GM18951 (cell line): ENCODE results near the gene FLII.
A peak's percentile ranks its signal among the peaks of the same experiment; 100 is the strongest.
"Not testable (repeated sequence)": the region's sequence is repeated elsewhere in the genome, so short reads cannot be mapped to it uniquely, and the experiment has no call there.

Experiments
- POLR2A ChIP-seq: IDR thresholded peaks from 4 replicates; pipeline ENCODE4 v1.6.1; 2011; ENCODE audit warnings: mild to moderate bottlenecking; ENCODE audit not compliant: insufficient read length, insufficient read depth; ENCODE audit errors: extremely low read depth
- in situ Hi-C: fragments of 300-500 bp; cut with MboI; formaldehyde crosslinking; loops from one replicate; pipeline ENCODE4 v1.12.0; 2022; ENCODE audit warnings: low sequenced_read_pairs, mixed read lengths, inconsistent platforms; ENCODE audit not compliant: unreplicated experiment

The FLII gene

DNA sequence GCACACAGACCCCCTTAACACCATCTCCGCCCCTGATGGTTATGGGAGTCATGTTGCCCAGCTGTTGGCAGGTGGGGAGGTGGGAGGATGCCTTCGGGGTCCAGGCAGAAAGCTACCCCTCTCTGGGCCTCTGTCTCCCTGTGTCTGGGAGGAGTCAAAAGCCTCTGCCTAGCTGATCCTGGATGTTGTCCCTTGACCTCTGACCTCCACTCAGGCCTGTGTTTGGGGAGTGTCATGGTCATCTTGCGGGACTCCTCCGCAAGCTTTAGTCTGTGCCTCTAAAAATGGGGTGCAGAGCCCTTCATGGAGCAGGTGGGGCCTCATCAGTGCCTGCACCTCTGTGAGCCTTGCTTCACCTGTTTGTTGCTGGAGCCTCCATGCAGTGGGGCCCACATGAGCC, 29.3 kb downstream of the FLII start:
- in situ Hi-C loops: no loop called here
- TF ChIP-seq POLR2A: no peak

DNA sequence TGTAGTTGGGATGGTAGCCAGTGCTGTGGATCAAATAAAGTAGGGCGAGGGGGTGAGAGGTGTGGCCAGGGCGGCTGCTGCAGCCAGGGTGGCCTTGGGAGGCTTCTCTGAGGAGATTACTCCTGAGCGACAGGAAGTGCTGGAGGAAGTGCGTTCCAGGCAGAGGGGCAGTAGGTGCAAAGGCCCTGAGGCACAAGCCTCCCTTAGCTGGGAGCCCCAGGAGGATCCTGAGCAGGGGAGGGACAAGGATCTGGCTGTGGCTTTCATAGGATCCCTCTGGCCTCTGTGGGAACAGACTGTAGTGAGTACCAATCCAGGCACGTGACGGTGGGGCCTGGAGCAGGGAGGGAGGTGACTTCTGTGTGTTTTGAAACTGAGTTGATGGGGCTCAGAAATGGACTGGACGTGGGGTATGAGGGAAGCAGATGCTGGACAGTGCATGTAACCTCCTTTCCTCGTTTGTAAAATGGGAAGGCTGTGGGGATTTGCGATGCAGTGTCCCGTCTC, 30.3 kb downstream of the FLII start:
- in situ Hi-C loops: no loop called here
- no peak for TF ChIP-seq POLR2A

DNA sequence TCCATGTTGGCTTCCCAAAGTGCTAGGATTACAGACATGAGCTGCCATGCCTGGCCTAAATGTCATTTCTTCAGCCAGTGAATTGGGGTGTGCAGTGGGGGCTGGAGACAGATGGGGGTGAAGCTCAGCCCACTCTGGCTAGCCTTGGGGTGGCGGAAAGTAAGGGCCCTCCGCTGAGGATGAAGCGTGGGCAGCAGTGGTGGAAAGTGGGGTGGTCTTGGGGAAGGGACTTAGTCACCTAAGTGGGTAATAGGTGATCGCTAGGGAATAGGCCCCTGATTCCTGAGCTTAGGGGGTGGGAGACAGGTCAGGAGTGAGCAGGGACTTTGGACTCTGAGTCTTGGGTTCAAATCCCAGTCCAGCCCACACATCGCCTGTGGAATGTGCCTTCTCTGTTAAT, 30.9 kb downstream of the FLII start:
- no peak for TF ChIP-seq POLR2A
- in situ Hi-C loops: no loop called here

DNA sequence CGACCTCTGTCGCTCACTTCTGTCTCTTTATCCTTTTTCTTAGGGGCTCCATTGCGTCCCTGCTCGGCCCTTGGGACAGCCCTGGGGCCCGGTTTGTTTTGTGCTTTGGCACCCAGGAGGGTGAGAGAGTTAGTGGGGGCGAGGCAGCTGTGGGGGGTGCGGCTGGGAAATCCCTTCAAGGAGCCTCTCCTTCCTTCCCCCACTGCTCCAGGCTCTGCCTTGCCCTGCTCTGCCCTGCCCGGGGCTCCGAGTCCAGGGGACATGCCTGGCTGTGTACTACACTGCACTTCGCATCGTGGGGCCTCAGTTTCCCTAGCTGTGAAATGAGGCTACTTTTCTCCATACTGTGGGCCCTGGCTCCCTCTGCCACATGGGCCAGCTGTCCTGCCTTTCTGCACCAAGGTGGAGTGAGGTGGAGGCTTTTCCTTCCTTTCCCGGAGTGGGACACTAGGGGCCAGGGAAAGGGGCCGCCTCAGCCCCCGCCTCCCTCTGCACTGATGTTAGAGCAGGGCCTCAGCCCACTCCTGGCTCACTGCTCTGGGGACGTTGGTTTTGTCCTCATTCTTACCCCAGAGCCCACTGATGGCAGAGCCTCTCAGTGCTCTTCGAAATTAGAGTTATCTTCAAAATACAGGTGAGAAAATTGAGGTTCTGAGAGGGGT, 32.1 kb downstream of the FLII start:
- TF ChIP-seq POLR2A: no peak
- in situ Hi-C loops: no loop called here

DNA sequence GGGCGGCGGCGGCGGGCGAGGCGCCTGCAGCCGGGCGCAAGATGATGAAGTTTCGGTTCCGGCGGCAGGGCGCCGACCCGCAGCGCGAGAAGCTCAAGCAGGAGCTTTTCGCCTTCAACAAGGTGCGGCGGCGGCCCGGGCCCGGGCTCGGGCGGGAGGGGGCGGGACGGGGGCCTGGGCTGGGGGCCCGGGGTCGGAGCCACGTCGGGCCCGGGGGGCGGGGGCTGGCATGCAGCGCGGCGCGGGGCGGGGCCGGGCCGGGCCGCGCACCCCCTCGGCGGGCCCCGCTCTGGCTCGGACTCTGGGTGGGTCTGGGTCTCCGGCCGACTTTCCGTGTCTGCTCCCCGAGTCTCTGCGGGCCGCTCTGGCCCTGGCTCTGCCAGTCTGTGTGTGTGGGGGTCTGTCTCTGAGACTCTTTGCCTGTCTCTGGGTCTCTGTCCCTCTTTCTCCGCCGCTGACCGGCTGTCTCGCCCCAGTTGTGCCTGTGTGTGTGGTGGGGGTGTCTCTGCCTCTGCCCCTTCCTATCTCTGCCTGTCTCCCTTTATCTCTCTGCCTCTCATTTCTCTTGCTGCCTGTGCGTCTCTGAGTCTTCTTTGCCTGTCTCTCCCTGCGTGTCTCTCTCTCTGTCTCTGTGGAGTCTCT, 32.8 kb downstream of the FLII start:
- peak; percentile 39 for TF ChIP-seq POLR2A
- in situ Hi-C loops: no loop called here

DNA sequence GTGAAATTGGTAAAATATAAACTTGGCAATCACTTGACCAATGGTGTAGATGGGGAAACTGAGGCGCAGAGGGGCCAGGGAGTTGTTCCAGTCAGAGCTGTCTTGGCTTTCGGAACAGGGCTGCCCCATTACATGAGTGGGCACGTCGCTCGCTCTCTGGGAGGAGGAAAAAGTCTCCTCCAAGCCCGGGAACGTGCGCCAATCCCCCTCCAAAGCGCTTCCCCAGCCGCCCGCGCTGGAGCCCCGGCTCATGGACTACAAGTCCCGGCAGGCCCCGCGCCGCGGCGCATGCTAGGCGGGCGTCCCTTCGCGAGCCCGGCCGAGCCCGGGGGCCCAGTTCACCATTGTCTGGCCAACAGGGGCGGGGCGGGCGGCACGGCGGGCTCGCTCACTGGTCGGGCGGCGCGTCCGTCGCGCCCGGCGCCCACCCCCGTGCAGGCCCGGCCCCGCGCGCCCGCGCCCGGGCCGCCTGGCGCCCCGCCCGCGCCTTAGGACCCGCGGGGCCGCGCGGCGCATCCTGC, 33.4 kb downstream of the FLII start, which contains the start of gene LLGL1:
Gene LLGL1 (plus strand): TSS at position 515 of the 521 bp plus-strand sequence. CDS start 48 bp downstream, outside the sequence.
- in situ Hi-C loops: no loop called here
- TF ChIP-seq POLR2A: no peak

DNA sequence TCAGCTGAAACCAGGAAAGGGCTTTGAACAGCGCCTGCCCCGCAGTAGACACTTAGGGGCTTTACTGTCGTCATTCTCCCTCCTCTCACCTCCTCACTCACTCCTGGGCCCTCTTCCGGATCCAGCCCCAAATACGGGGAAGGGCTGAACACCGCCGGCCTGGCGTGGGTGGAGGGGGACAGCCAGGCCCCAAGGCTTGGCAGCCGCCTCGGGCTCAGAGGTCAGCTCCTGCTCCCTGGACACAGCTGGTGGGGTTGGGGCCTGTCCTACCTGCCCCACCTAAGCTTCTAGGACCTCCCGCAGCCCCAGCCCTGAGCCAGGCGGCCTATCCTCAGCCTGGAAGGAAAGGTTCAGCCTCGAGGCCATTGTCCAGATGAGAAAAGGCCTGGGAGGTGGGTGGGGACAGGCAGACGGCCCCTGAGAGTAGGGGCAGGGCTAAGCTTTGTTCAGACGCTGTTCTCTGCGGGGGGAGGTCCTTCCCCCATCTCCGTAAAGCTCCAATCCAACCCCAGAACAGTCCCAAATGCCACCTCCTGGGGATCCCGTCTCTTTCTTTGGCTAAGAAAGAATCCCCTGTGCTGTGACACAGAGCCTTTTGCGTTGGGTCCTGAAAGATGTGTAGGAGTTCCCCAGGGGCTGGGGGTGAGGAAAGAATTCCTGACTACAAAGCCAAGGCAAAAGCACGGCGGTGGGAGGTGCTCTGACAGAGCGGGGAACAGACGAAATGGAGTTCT, 34.0 kb downstream of the FLII start:
- no peak for TF ChIP-seq POLR2A
- in situ Hi-C loops: no loop called here

DNA sequence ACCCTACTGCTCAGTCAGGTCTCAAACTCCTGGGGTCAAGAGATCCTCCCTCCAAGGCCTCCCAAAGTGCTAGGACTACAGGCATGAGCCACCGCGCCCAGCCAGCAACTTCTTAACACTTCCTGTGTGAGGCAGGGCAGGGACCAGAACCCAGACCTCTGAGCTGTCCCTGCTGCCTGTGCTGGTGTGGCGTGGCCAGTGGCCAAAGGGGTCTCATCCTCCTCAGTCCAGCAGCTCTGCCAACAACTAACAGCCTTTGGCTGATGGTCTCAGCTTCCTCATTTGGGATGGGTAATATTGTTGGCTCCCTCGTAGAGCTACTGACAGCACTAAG, 34.5 kb downstream of the FLII start:
- in situ Hi-C loops: no loop called here
- no peak for TF ChIP-seq POLR2A

DNA sequence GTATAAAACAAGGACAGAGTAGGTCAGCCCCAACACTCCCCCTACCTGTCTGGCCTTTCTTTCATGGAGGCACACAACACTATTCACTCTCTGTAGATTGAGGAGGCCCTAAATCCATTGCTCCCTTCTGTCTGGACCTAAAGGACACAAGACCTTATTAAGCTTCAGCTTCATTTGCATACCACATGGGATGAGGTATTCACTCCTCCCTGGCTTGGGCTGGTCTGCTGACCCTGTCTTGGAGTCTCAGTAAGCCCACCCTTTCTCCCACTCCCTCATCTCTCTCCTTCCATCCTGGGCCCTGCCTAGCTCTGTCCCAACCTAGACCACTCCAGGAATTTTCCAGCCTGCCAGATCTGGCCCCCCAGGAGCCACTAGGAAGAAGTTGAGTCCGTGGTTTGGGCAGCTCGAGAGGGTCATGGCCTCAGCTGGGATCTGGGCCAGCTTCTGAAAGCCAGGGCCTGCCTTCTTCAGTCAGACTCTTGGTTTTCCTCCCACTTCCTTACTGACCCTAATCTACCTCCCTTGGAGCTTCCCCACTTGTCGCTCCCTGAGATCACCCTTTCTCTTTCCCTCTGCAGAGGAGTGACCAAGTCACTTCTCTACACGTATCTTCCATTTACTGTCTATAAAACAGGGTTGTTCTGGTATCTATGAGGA, 39.7 kb downstream of the FLII start:
- no peak for TF ChIP-seq POLR2A
- in situ Hi-C loops: no loop called here

DNA sequence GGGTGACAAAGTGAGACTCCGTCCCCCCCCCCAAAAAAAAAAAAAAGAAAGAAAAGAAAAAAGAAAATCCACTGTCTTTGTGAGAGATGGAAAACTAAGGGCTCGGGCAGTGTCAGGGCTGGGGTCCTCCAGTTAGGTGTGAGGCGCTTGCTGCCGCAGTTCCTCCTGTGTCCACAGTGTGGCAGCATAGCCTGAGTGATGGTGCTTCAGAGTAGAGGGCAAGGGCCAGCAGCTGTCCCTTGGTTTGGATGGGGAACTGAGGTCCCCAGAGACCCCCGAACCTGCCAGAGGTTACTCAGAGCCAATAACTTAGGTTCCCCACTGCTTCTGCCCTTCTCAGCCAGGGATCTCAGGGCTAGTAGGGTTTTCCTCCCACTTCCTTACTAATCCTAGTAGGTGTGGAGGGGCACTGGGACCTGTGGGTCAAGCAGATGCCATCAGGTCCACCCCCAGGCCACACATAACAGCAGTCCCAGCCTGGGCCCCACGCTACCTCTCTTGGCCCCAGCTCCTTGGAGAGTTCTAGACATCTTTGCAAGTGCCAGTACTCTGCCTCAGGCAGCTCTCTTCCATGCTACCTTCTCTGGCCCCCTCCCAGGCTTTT, 41.0 kb downstream of the FLII start:
- TF ChIP-seq POLR2A: no peak
- in situ Hi-C loops: no loop called here

DNA sequence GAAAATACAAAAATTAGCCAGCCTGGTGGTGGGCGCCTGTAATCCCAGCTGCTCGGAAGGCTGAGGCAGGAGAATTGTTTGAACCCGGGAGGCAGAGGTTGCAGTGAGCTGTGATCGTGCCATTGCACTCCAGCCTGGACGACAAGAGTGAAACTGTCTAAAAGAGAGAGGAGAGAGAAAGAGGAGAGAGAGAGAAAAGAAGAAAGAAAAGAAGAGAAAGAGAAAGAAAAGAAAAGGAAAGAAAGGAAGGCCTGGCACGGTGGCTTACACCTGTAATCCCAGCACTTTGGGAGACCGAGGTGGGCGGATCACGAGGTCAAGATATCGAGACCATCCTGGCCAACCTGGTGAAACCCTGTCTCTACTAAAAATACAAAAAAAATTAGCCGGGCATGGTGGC, 41.6 kb downstream of the FLII start:
- in situ Hi-C loops: not testable (repeated sequence)

DNA sequence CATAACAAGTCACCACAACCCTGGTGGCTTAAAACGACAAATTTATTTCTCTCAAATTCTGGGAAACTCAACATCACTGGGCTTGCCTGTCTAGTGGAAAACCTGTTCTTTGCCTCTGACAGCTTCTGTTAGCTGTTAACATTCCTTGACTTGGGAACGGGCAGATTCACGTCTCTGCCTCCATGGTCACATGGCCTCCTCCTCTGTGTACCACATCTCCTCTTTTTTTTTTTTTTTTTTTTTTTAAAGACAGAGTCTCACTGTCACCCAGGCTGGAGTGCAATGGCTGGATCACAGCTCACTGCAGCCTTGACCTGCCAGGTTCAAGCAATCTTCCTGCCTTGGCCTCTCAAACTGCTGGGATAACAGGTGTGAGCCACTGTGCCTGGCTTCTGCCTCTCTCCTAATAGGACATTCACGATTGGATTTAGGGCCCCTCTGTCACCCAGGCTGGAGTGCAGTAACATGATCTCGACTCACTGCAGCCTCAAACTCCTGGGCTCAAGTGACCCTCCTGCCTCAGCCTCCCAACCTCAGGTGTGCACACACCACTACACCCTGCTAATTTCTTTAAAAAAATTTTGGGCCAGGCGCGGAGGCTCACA, 44.8 kb downstream of the FLII start:
- no peak for TF ChIP-seq POLR2A
- in situ Hi-C loops: no loop called here
